NCI-H748 treated with DMSO at 0.1 percent for 48 hours (cell line): ENCODE results near the gene NEUROD6.
A peak's percentile ranks its signal among the peaks of the same experiment; 100 is the strongest.

Source experiments
- DNase-seq: peaks from one replicate; lab custom pipeline; 2025; lab: John Stamatoyannopoulos, UW

The NEUROD6 gene

DNA sequence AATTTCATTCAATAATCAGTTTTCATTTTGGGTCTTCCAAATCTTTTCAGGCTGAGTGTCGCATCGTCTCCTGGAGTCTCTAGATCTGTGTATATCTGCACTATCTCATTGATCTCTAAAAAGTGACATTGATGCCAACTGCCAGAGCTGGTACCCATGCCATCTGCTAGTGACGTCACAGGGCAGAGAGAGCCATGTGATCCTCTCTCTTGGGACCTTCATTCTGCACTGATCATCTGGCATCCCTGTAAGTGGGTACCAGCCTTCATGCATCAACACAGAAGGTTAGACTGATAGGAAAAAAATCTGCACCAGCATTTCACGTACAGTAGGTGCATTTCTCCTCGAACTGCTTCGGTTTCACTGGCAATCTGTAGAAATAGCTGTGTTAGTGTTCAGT, at the start of gene NEUROD6:
NEUROD6 (minus strand) TSS at position 124 of the 400 bp plus-strand sequence. CDS start 1,458 bp downstream, outside the sequence.
- DNase-seq = no peak

DNA sequence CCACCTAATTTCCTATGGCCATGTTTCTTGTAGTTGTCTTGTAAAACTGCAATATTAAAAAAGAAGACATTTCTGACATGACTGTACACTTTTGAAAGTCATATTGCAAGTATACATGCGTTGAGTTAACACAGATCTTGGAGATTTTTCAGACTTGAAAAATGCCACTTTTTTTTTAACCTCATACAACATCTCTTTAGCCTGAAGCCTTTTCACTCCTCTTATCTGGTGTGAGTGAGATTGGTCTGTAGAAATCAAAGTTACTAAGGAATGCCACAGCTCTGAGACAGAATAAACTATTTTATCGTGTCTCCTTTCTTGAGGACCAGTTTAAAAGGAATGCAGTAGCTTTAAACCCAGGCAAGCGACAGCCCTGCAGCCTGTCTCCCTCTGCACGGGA, 43.9 kb upstream of the NEUROD6 start:
- DNase-seq = no peak

DNA sequence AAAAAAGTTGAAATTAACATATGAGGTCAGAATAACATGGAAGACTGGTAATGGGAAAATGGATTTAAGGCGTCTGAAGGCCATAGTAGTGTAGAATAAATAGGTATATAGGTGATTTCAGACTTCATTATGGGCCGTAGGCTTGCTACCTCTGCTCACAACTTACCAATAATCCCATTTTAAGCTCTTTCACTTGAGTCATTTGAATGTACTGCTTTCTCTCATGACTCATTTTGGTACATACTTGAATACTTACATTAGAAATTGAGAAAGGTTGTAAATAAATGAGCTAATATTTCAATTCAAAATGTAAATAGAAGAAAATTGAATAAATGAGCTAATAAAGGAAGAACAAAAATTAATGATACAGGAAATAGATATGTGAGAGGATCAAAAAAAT, 42.2 kb upstream of the NEUROD6 start:
- DNase-seq = no peak

DNA sequence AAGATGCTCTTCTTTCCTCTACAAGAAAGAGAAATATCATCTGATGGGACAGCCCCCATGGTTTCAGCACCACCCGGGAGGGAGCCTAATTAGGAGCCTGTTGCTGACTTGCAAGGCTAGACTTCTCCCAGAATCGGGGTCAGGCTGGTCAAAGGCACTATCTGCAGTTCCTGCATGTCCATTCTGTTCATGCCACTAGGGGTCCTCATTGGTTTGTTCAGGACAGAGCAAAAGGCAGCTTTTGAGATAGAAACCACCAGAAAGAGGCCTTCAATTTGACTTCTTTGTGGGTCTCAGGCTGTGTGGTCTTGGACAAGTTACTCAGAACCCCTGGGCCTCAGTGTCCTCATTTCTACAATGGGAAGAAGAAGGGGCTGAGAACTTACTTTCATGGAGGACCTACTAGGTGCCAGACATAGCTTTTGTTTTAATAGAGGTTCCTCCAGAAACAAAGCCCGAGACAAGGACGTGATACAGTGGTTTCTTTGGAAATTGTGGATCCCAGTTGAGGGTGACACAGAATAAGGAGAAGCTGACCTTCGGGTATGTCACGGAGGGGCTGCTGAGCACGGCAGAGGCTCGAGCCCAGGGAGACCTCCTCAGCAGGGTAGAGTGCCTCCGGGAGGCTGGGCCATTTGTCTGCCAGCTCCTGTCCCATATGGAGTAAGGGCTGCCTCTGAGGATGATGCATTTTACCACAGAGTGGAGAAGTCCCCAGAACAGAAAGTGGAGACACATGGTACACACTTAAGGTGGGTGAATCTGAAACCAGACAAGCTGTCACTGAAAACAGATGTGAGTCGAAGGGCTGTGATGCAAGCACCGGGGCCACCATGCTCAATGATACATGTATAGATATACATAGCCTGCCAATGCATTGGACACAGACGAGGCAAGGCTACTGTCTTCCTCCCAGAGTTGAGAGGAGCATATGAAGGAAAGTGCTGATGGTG, 33.1 kb upstream of the NEUROD6 start:
- peak; percentile 32 for DNase-seq

DNA sequence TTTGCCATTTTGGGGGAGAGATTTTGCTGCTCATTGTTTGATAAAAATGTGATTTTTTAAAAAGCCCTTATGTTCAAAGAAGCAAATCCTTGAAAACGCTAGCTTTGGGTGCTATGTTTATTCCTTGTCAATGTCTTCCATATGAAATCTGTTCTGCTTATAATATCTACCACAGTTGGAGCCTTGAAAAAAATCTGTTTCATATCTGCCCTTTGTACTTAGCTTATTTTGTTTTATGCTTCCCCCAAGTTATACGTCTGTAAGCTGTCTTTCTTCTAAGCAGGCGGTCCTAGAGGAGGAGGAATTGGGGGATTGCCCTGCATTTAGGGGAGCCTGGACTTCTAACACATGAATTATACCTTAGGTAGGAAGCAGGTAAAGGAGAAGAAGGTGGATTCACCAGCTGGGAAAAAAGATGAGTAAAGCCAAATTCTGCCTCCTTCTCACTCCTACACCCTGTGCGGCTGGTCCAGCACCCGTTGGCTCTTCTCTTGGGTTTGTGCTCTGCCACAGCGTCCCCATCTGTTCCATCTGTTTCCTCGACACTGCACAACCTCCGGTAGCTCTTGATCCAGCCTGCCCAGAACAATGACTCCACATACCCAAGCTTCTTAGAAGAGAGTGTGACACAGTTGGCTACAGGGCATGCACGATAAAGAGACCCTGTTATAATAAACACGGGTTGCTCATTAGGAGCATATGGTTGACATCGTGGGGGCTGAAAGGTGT, 31.9 kb upstream of the NEUROD6 start:
- no peak for DNase-seq

DNA sequence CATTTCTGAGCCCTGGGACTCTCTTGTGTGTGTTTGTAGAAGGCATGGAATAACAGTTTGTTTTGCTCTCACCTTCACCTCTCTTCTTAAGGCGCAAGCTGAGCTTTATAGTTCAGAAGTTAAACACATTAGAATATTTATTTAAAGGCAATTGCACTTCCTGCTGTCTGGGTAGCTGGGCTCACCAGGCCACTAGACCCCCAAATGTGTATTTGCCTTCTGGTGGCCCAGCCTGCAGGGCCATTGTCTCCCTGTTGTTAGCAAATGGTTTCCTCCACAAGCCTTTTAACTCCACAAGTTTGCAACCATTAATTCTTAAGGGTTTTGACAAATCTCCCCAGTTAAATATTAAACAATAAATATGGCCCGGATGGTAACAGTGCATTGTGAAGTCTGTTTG, 31.1 kb upstream of the NEUROD6 start:
- no peak for DNase-seq

DNA sequence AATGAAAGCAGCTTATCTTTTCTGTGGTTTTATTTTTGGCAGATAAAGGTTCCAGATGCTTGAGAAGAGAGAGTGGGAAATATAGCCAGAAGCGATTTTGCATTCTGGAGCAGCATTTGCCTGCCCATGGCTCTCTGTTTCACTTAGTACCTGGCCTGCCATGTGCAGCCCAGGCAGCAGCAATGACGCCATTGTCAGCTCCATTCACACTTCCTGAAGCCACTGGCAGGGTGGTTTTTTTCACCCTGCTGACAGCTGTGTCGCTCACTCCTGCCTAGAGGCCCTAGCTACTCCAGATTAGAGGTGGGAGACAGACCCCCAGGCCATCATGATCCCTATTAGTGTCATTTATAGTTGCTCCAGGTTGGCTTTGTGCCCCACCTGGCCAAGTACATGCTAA, 30.1 kb upstream of the NEUROD6 start:
- no peak for DNase-seq

DNA sequence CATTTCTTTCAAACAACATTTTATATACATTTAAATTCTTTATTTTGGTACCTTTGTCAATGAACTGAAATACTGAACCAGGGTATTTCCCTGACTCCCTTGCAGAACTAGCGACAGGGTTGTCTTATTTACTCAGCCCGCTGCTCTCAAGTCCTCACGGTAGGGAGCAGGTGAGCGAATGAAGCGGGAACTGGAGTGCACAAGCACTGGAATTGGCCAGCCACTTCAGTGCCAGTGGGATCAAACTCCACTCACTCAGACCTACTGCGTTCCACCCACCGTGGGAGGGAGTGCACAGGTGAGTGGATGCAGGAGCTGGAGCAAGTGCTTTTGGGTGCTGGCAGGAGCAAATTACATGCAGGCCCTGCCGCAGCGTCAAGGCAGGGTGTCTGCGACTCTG, 28.1 kb upstream of the NEUROD6 start:
- no peak for DNase-seq

DNA sequence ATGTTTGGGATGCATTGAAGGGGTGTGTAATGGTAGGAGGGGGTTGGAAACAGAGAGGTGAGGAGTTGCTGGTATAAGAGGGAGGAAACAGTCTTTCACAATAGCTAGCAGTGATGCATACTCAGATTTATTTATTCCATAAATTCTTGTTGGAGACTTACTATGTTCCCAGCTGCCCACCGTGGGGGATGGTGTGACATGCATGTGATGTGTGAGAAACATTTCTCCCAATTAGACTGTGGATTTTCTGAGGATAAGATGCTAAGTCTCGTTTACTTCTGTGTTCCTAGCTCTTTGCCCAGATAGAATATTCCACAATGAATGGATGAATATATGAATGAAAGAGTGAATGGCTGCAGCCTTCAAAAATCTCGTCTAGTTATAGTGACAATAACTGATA, 23.0 kb upstream of the NEUROD6 start:
- DNase-seq = no peak

DNA sequence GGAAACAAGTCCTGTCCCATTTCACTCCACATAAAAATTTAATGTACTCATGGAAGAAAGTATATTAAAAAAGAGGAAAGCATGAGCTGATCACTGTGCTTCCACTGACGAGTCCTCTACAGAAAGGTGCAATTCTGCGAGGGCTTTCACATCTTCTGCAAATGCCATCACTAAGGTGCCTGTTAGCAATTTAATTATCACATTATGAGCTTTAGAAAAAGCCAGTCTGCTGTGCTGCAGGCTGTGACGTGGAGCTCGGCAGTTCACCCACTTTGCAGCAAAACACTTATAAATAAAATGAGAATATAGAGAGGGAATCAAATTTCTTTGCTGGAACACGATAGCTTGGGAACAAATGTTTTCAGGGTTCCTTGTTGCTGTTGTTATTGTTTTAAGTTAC, 22.5 kb upstream of the NEUROD6 start:
- no peak for DNase-seq

DNA sequence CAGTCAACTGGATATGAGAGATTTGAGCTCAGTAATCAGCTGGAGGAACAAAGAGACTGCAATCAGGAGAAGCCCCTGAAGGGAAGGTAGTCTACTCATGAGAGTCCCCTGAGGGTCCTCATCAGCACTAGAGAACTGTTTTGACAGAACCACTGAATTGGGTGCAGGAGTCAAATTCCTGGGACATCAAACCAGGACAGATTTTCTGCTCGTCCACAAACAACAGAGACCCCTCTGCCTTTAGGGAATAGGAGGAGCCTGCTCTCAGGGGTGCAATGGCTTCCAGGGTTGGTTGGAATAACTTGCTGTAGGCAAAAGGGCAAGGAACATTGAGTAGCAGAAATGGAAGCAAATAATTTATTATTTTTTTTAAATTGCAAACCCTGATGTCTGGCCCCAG, 21.9 kb upstream of the NEUROD6 start:
- no peak for DNase-seq

DNA sequence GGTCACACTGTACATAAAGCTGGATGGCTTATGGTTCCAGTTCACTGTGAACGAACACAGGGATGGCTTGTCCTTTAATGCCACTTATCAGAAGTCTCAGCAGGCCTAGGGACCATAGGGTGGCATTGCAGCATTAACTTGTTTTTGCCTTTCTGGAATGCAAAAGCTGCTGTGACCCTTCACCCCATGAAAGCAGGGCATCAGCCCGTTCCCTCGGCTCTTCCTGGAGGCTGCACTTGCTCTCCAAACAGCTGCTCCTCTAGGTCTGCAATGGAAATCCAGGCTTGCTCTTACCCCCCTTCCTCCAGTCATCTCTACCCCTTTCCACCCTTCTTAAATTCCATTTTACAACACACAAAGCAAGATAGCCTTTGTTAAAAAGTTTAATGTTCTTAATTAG, 17.9 kb upstream of the NEUROD6 start:
- DNase-seq = no peak

DNA sequence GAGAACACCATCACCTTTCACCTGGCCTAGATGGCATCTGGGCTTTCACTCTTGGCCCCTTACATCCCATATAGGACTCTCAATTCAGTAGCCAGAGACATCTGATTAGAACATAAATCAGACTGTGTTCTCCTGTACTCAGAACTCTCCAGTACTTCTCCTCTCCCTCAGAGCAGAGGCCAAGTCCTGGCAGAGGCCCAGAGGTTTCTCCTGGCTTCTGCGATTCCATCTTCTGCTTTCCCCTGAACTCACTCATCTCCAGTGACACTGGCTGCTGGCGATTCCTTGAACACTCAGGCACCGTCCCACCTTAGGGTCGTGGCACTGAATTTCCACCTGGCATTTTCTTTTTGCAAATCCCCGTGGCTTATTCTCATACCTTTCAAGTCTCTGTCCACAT, 4.9 kb upstream of the NEUROD6 start:
- DNase-seq = no peak

DNA sequence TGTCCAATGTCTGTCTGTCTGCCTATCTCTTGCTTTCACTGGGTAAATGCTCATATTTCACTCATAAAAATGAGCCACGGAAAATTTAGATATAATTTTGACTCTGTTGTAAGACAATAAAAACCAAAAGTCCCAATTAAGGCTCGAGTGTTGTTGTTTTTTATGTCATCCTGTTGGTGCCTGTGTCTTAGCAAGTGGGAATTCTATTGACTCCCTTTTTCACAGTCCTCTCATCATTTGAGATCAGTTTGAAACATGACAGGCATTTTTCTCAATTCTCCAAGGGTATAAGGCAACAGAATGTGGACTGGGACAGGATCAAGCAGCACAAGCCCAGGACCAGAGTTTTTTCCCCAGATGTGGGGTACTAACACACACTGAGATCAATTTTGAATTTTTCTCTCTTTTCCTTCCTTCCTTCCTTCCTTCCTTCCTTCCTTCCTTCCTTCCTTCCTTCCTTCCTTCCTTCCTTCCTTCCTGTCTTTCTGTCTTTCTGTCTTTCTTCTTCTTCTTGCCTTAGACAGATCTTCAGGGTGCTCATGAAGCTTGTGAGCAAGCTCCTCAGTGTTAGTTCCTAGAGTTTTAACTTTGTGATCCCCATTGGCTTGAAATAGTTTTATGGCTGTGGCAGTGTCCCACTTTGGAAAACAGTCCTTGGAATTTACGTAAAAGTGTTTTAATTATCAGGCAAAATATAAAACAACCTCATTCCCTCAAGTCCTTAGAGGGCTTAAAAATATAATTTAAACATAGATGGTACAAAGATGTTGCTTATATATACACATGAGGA, 3.2 kb upstream of the NEUROD6 start:
- DNase-seq = no peak

DNA sequence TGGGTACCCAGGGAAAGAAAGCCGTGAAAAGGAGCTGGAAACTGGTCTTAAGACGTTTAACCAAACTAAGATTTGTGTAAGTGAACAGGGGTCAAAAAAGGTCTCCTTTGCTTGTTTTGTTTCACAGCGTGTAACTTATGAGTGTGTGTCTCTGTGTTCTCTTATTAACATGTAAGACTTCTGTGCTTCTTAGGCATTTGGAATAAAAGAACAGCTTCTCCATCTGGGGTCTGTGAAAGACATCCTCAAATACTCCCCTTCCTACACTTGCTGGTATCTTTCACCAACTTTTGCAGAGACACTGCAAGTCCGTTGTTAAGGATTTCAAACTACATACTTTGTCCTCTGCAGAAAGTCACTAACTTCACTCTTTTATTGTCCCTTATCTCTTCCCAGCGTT, 615 bp upstream of the NEUROD6 start:
- no peak for DNase-seq

DNA sequence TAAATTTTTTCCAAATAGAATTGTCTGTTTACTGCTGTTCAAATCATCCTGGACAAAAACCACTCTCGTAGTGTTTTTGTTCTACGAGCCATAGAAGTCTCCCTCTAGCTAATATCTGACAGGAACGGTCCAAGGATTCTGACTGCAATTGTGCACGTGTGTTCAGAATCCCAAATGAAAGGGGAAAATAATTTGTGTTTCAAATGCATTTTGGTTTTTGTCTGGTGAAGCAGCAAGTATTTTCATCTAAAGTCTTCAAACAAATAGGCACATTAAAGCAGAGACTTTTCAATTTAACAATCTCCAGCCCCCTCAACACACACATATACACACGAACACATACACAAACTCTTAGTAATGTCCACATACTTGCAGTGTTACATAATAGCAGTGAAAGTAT, 475 bp downstream of the NEUROD6 start:
- DNase-seq = no peak

DNA sequence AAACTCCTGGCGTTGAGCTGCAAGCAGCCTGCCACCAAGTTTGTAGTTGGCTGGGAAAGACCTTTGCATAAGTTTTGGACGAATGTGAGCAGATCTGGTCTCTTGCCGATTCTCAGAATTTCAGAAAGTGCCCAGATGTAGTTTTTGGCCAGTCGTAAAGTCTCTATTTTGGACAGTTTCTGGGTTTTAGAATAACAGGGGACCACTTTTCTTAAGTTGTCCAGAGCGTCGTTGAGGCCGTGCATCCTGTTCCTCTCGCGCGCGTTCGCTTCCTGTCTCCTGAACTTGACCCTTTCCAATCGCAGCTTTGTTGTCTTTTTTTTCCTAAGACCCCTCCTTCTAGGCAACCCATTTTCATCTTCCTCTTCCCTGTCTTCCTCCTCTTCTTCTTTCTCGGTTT, 1.8 kb downstream of the NEUROD6 start:
- no peak for DNase-seq

DNA sequence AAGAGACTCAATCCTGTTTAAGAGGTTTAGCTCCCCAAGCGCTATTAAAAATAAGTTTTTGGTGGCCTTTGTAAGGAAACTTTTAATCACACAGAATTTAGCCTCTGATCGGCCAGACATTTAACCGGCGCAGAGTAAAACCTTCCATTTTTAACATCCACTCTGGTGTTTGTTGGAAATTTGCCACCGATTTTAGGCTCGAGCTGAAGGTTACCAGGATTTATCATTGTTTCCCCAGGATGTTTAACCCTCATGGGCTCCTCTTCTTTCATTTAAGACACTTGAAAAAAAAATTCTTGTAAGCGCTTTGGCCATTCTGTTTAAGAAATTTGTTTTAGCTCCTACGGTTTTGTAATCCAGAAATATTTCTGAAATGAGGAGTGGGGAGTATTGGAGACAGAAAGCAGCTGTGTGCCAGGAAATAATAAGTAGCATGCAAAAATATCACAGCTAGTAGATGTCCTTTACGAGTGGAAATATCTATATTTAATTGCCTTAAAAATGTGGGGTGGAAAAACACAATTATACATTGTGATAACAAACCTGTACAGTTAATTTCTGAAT, 3.4 kb downstream of the NEUROD6 start:
- no peak for DNase-seq

DNA sequence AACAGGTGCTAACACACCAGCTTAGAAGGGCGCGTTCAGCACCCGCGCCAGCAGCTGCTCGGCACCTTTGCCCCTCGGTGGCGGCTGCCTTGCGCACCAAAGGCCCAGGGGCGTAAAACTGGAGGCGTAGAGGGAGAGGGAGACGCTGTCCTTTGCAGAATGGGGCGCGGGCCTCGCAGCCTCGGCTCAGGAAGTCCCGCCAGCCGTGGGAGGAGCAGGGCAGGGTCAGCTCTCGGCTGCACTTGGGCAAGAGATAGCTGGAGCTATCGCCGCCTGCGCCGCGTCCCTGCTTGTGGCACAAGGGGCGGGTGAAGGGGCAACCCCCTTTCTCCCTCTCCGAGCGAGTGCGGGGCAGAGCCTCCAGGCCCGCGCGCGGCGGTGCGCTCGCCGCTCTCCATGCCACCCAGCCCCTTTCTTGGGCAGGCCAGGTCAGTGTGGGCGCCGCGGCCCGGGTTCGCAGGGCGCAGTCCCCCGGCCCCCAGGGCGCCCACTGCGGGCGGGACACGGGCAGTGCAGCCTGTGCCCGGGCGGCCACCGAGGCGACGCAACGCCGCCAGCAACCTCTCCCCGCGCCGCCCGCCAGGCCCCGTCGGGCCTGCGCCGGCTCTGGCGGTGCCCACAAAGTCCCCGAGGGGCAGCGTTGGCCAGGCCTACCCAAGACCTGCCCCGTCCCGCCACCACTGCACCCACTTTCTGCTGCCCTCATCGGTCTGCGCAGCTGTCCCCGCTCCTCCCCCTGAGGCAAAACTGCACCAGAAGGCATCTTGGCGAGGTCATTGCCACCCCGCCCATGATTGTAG, 4.1 kb downstream of the NEUROD6 start:
- no peak for DNase-seq

DNA sequence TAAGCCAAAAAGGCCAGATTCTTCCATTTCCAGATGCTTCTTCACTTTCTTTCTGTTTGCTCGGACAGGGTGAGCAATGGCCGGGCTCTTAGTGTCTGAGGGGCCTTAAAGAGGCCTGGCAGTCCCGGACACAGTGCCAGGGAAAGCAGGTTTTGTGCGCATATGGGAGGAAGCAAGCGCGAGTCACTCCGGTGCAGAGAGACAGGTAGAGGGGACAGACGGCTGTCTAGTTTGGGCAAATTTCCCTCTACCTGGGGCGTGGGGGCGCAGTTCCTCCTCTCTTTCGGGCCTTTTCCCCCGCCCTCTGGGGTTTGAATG, 4.7 kb downstream of the NEUROD6 start:
- DNase-seq = no peak

DNA sequence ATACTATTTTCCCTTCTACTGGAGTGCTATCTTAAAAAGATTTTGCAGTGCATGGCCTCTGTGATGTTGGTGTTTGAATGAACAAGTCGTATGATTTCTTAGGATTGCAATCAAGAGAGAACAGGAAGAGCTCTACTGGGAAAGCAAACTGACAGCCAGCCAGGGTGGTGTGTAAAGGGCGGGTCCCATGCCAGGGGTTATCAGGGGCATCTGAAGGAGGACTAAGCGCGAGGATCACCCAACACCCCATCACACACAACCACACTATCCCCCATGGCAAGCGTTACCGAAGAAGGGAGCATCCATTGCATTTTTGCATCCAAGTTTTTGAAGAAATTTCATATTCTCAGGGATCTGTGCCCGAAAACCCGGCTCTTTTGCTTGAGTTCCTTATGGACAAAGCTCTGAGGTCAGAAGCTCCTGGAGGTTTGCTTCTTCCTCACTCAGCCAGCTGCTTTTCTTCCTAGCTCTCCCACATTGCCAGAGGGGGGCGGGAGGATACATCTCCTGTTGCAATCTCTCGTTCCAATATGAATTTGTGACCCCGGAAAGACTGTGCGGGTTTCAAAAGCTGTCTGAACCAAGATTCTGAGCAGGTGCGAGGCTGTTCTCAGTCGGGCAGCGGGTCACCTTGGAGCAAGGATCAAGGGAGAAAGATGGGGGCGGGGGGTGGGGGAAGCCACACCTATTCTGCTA, 5.2 kb downstream of the NEUROD6 start:
- DNase-seq = no peak
